ENCODE results near the gene KIAA1217.

KIAA1217 gene

GRCh38 chr10:24374134-24374915 lies 165.4 kb downstream of the KIAA1217 start:
- H3K27me3 ChIP-seq (ENCODE audit: control insufficient read depth, insufficient read depth, low read length): no peaks in the 10 kb centered on the region
- H2AFZ ChIP-seq: no peak overlapping the region
- no peaks in the 10 kb centered on the region for H3K9me3 ChIP-seq (ENCODE audit: control insufficient read depth, low read length)
- no peak for TF ChIP-seq CTCF (IDR thresholded peaks at IDR 0.05)
- H3K79me2 ChIP-seq: peaks cover 11% of the 10 kb centered on the region
- H3K4me2 ChIP-seq (ENCODE audit: low read length): peak overlapping the region; percentile 24
- H3K27ac ChIP-seq: peak overlapping the region; percentile 57
- no peaks in the 10 kb centered on the region for H3K36me3 ChIP-seq (ENCODE audit: control insufficient read depth, insufficient read depth, low read length)
- no peak overlapping the region for H3K9ac ChIP-seq
- H3K4me3 ChIP-seq (ENCODE audit: low read depth, low read length): no peak overlapping the region
- H3K4me1 ChIP-seq: peaks cover 59% of the 10 kb centered on the region

- Histone ChIP-seq H3K4me3 (ENCODE audit: low read depth, low read length) (no peak overlapping the region), H3K27ac (peak overlapping the region; percentile 21), H3K27me3 (ENCODE audit: control insufficient read depth, insufficient read depth, low read length) (no peaks in the 10 kb centered on the region), H3K79me2 (peaks cover 12% of the 10 kb centered on the region), H2AFZ (no peak overlapping the region), H3K4me1 (peaks cover 63% of the 10 kb centered on the region), H3K4me2 (ENCODE audit: low read length) (no peak overlapping the region), H3K9ac (no peak overlapping the region), H3K36me3 (ENCODE audit: control insufficient read depth, insufficient read depth, low read length) (no peaks in the 10 kb centered on the region), H3K9me3 (ENCODE audit: control insufficient read depth, low read length) (no peaks in the 10 kb centered on the region)
- no peak for TF ChIP-seq CTCF (IDR thresholded peaks at IDR 0.05)
Measured at GRCh38 chr10:24375510-24375909, 166.6 kb downstream of the KIAA1217 start.

- peaks cover 21% of the 10 kb centered on the region for H3K79me2 ChIP-seq
- no peaks in the 10 kb centered on the region for H3K9me3 ChIP-seq (ENCODE audit: control insufficient read depth, low read length)
- TF ChIP-seq CTCF (IDR thresholded peaks at IDR 0.05): no peak
- H2AFZ ChIP-seq: no peak overlapping the region
- H3K9ac ChIP-seq: no peak overlapping the region
- peaks cover 60% of the 10 kb centered on the region for H3K4me1 ChIP-seq
- no peaks in the 10 kb centered on the region for H3K36me3 ChIP-seq (ENCODE audit: control insufficient read depth, insufficient read depth, low read length)
- H3K4me3 ChIP-seq (ENCODE audit: low read depth, low read length): no peak overlapping the region
- H3K27me3 ChIP-seq (ENCODE audit: control insufficient read depth, insufficient read depth, low read length): no peaks in the 10 kb centered on the region
- no peak overlapping the region for H3K4me2 ChIP-seq (ENCODE audit: low read length)
- peak overlapping the region; percentile 1 for H3K27ac ChIP-seq
Measured at GRCh38 chr10:24376731-24377130, 167.8 kb downstream of the KIAA1217 start.

GRCh38 chr10:24378126-24378920 lies 169.4 kb downstream of the KIAA1217 start:
- H3K79me2 ChIP-seq: peaks cover 29% of the 10 kb centered on the region
- H3K27ac ChIP-seq: peak overlapping the region; percentile 74
- no peaks in the 10 kb centered on the region for H3K9me3 ChIP-seq (ENCODE audit: control insufficient read depth, low read length)
- H2AFZ ChIP-seq: peak overlapping the region; percentile 14
- peaks cover 64% of the 10 kb centered on the region for H3K4me1 ChIP-seq
- no peaks in the 10 kb centered on the region for H3K36me3 ChIP-seq (ENCODE audit: control insufficient read depth, insufficient read depth, low read length)
- TF ChIP-seq CTCF (IDR thresholded peaks at IDR 0.05): no peak
- no peak overlapping the region for H3K9ac ChIP-seq
- peak overlapping the region; percentile 32 for H3K4me3 ChIP-seq (ENCODE audit: low read depth, low read length)
- H3K4me2 ChIP-seq (ENCODE audit: low read length): peak overlapping the region; percentile 44
- H3K27me3 ChIP-seq (ENCODE audit: control insufficient read depth, insufficient read depth, low read length): no peaks in the 10 kb centered on the region
